GM23338 (cell line): ENCODE measurements around the gene ZFX.

Experiments used
- CREB1 ChIP-seq: fragments of 250-450 bp; sonication (Bioruptor Pico); IDR thresholded peaks from 2 replicates; pipeline ENCODE4 v1.5.0; 2020; ENCODE audit warnings: low read depth, mild to moderate bottlenecking, moderate library complexity
- EZH2 ChIP-seq: fragments of 200-600 bp; sonication (generic); IDR thresholded peaks from one replicate; pipeline ENCODE4 v1.8.0; 2017; ENCODE audit warnings: antibody characterized with exemption, mild to moderate bottlenecking, low read depth; ENCODE audit not compliant: unreplicated experiment
- POLR2AphosphoS5 ChIP-seq: IDR thresholded peaks from 2 replicates; pipeline ENCODE4 v1.6.1; 2016; ENCODE audit warnings: antibody characterized with exemption, low read depth
- TF ChIP-seq, protein P1 (sequence below), 2 experiments: fragments of 200-600 bp in 1 of 2; sonication (generic) in 1 of 2; conservative IDR thresholded peaks; 2 replicates each; pipeline versions ENCODE4 v1.5.1 to v1.6.1; 2016 to 2017; ENCODE audit warnings: antibody characterized with exemption in 2 of 2, low read depth in 2 of 2, mild to moderate bottlenecking in 2 of 2, moderate library complexity in 1 of 2

DNA sequence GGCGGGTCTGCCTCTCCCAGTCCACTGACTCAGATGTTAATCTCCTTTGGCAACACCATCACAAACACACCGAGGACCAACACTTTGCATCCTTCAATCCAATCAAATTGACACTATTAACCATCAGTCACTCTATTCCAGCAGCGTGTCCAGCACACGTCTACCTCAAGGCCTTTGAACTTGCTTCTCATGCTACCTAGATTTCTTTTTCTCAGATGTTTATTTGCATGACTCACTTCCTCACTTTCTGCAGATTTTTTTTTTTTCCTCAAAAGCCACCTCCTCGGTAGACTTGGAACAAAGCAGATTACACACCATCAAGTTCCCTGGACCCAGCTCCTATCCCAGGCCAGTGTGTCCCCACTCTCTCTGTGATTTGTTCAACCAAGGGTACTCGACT is 114.9 kb downstream of the ZFX start:
- TF ChIP-seq, protein P1, sequence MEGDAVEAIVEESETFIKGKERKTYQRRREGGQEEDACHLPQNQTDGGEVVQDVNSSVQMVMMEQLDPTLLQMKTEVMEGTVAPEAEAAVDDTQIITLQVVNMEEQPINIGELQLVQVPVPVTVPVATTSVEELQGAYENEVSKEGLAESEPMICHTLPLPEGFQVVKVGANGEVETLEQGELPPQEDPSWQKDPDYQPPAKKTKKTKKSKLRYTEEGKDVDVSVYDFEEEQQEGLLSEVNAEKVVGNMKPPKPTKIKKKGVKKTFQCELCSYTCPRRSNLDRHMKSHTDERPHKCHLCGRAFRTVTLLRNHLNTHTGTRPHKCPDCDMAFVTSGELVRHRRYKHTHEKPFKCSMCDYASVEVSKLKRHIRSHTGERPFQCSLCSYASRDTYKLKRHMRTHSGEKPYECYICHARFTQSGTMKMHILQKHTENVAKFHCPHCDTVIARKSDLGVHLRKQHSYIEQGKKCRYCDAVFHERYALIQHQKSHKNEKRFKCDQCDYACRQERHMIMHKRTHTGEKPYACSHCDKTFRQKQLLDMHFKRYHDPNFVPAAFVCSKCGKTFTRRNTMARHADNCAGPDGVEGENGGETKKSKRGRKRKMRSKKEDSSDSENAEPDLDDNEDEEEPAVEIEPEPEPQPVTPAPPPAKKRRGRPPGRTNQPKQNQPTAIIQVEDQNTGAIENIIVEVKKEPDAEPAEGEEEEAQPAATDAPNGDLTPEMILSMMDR (conservative IDR thresholded peaks at IDR 0.05; ENCODE audit: low read depth in 2 of 2) = no peak
- TF ChIP-seq EZH2 = no peak
- TF ChIP-seq POLR2AphosphoS5 = no peak
- no peak for TF ChIP-seq CREB1
